GM12875 (cell line): ENCODE measurements around the gene SPATA31C2.

Source experiments
- H3K4me3 ChIP-seq: one replicate; pipeline ENCODE4 v1.5.1; 2011; ENCODE audit warnings: low read depth, low read length, control low read depth
- TF ChIP-seq, protein P1 (sequence below): IDR thresholded peaks from 2 replicates; pipeline ENCODE4 v1.5.1; 2011; ENCODE audit warnings: low read depth, mild to moderate bottlenecking, control low read depth, inconsistent platforms, low read length, moderate library complexity, borderline replicate concordance; ENCODE audit not compliant: insufficient read depth

The SPATA31C2 gene

DNA sequence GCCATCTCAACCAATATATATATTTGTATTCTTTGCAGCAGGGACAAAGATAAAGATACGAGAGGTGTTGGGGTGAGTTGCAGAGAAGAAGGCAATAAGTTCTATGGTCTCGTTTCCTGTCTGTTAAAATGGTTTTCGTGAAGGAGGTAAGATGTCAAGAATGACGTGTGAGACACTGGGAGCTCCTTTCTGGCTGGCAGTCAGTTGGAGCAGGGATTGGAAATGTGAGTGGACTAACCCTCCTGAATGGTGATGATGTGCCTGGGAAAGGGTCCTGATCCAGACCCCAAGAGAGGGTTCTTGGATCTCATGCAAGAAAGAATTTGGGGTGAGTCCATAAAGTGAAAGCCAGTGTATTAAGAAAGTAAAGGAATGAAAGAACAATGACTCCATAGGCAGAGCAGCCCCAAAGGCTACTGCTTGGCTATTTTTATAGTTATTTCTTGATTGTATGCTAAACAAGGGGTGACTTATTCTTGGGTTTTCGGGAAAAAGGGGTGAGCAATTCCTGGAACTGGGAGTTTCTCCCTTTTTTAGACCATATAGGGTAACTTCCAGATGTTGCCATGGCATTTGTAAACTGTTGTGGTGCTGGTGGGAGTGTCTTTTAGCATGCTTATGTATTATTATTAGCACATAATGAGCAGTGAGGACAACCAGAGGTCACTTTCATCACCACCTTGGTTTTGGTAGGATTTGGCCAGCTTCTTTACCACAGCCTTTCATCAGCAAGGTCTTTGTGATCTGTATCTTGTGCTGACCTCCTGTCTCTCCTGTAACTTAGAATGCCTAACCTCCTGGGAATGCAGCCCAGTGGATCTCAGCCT is 53.7 kb downstream of the SPATA31C2 start:
- TF ChIP-seq, protein P1, sequence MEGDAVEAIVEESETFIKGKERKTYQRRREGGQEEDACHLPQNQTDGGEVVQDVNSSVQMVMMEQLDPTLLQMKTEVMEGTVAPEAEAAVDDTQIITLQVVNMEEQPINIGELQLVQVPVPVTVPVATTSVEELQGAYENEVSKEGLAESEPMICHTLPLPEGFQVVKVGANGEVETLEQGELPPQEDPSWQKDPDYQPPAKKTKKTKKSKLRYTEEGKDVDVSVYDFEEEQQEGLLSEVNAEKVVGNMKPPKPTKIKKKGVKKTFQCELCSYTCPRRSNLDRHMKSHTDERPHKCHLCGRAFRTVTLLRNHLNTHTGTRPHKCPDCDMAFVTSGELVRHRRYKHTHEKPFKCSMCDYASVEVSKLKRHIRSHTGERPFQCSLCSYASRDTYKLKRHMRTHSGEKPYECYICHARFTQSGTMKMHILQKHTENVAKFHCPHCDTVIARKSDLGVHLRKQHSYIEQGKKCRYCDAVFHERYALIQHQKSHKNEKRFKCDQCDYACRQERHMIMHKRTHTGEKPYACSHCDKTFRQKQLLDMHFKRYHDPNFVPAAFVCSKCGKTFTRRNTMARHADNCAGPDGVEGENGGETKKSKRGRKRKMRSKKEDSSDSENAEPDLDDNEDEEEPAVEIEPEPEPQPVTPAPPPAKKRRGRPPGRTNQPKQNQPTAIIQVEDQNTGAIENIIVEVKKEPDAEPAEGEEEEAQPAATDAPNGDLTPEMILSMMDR = no peak
- no peak overlapping the region for H3K4me3 ChIP-seq
